ENCODE data around the gene CACNA2D3. TPM values are rescaled to one million over a fixed set of nuclear protein-coding genes. Genes with fewer than 3 reads are reported as not detected.

The CACNA2D3 gene
- total and polyA plus RNA-seq, 4 donors = 0.38 to 2.5 (median 1.1) TPM

- no peak for DNase-seq
- Histone ChIP-seq H3K27me3 (ENCODE audit: control insufficient read depth in 3 of 3, insufficient read depth in 3 of 3, low read length in 2 of 3) (peaks cover 0 to 14% (median 3%) of the 10 kb centered on the region in 3 donors), H3K9me3 (ENCODE audit: control insufficient read depth in 4 of 4, insufficient read depth in 3 of 4, low read length in 3 of 4) (peaks cover 0 to 1% (median 0%) of the 10 kb centered on the region in 4 donors), H3K4me3 (no peak overlapping the region), H3K4me1 (ENCODE audit: control insufficient read depth in 5 of 5, insufficient read depth in 5 of 5, low read length in 5 of 5) (peaks cover 0 to 6% (median 0%) of the 10 kb centered on the region in 5 donors), H3K9ac (ENCODE audit: insufficient read depth in 1 of 2, low read length in 2 of 2) (no peak overlapping the region), H3K36me3 (ENCODE audit: control insufficient read depth in 4 of 4, insufficient read depth in 4 of 4, low read length in 4 of 4) (no peaks in the 10 kb centered on the region), H3K27ac (ENCODE audit: low read depth in 1 of 2, low read length in 1 of 2) (no peak overlapping the region)
- TF ChIP-seq, protein P1, sequence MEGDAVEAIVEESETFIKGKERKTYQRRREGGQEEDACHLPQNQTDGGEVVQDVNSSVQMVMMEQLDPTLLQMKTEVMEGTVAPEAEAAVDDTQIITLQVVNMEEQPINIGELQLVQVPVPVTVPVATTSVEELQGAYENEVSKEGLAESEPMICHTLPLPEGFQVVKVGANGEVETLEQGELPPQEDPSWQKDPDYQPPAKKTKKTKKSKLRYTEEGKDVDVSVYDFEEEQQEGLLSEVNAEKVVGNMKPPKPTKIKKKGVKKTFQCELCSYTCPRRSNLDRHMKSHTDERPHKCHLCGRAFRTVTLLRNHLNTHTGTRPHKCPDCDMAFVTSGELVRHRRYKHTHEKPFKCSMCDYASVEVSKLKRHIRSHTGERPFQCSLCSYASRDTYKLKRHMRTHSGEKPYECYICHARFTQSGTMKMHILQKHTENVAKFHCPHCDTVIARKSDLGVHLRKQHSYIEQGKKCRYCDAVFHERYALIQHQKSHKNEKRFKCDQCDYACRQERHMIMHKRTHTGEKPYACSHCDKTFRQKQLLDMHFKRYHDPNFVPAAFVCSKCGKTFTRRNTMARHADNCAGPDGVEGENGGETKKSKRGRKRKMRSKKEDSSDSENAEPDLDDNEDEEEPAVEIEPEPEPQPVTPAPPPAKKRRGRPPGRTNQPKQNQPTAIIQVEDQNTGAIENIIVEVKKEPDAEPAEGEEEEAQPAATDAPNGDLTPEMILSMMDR (IDR thresholded peaks at IDR 0.05; ENCODE audit: control extremely low read depth, extremely low read depth) = no peak
- 84 to 94% methylated on average over 2 of the region's 2 CpGs for WGBS, 2 donors
- no peak for ATAC-seq (ENCODE audit: insufficient read depth, low FRiP score)
These were observed 305.1 kb downstream of the CACNA2D3 start for GRCh38 chr3:54427501-54427900.

DNA sequence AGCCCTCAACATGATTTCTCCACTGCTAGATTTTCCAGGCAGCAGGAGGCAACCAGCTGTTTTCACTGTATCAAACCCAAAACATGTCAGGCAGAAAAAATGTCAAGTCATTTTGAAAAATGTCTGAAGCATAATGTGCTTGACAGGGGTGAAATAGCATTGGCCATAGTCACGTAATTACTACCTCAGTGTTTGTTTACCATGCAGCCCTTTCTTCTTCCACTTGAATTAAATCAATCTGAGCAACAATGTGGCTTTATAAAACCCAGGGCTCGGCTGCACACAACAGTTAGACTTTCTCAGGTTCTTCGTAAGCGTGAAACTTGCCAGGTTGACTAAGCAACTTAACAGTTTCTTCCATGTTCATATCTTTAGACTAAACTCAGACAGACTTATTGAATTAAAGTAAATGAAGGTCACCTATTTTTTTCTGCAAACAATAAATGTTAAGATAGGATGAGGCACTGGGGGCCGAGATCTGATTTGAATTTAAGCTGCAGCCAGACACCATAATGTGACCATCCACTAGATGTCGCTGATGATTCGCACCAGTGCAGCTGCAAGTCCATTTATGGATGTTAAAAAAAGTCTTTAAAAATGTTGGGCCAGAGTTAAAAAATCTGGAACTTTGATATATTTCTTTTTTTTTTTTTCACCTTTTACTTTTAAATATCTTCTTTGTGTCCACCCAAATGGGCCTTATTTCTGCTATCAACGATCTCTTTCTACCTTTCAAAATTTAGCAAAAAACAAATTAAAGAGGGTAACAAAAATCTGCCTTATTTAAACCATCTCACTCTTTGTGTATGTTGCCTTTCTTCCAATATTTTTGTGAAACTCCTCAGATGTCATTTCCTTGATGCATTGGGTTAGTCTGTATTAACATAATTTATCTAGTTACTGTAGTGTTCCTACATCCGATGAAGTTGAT, 305.9 kb downstream of the CACNA2D3 start:
- peaks cover 0 to 14% (median 3%) of the 10 kb centered on the region in 3 donors for H3K27me3 ChIP-seq (ENCODE audit: control insufficient read depth in 3 of 3, insufficient read depth in 3 of 3, low read length in 2 of 3)
- H3K4me3 ChIP-seq = no peak overlapping the region
- TF ChIP-seq, protein P1 (IDR thresholded peaks at IDR 0.05; ENCODE audit: control extremely low read depth, extremely low read depth) = peak; percentile 53
- peaks cover 0 to 6% (median 0%) of the 10 kb centered on the region in 5 donors for H3K4me1 ChIP-seq (ENCODE audit: control insufficient read depth in 5 of 5, insufficient read depth in 5 of 5, low read length in 5 of 5)
- H3K9ac ChIP-seq (ENCODE audit: insufficient read depth in 1 of 2, low read length in 2 of 2) = no peak overlapping the region
- H3K27ac ChIP-seq (ENCODE audit: low read depth in 1 of 2, low read length in 1 of 2) = no peak overlapping the region
- DNase-seq (peak; percentile 76 to 92 (median 82)), ATAC-seq (ENCODE audit: insufficient read depth, low FRiP score) (no peak)
- no peaks in the 10 kb centered on the region for H3K36me3 ChIP-seq (ENCODE audit: control insufficient read depth in 4 of 4, insufficient read depth in 4 of 4, low read length in 4 of 4)
- H3K9me3 ChIP-seq (ENCODE audit: control insufficient read depth in 4 of 4, insufficient read depth in 3 of 4, low read length in 3 of 4) = peaks cover 0 to 1% (median 0%) of the 10 kb centered on the region in 4 donors
- WGBS, 2 donors = 43 to 49% methylated on average over 9 of the region's 9 CpGs

- H3K36me3 ChIP-seq (ENCODE audit: control insufficient read depth in 4 of 4, insufficient read depth in 4 of 4, low read length in 4 of 4) = no peaks in the 10 kb centered on the region
- peaks cover 0 to 7% (median 3%) of the 10 kb centered on the region in 3 donors for H3K27me3 ChIP-seq (ENCODE audit: control insufficient read depth in 3 of 3, insufficient read depth in 3 of 3, low read length in 2 of 3)
- ATAC-seq (ENCODE audit: insufficient read depth, low FRiP score) (no peak), DNase-seq (no peak)
- WGBS, 2 donors = 89% methylated on average over 1 of the region's 1 CpG
- H3K4me1 ChIP-seq (ENCODE audit: control insufficient read depth in 5 of 5, insufficient read depth in 5 of 5, low read length in 5 of 5) = peaks cover 0 to 3% (median 0%) of the 10 kb centered on the region in 5 donors
- no peak overlapping the region for H3K4me3 ChIP-seq
- no peak overlapping the region for H3K27ac ChIP-seq (ENCODE audit: low read depth in 1 of 2, low read length in 1 of 2)
- no peak overlapping the region for H3K9ac ChIP-seq (ENCODE audit: insufficient read depth in 1 of 2, low read length in 2 of 2)
- TF ChIP-seq, protein P1 (IDR thresholded peaks at IDR 0.05; ENCODE audit: control extremely low read depth, extremely low read depth) = no peak
- H3K9me3 ChIP-seq (ENCODE audit: control insufficient read depth in 4 of 4, insufficient read depth in 3 of 4, low read length in 3 of 4) = no peaks in the 10 kb centered on the region
These were observed 310.6 kb downstream of the CACNA2D3 start for GRCh38 chr3:54432975-54433374.
